ENCODE measurements around the gene FGF18.

FGF18 gene

DNA sequence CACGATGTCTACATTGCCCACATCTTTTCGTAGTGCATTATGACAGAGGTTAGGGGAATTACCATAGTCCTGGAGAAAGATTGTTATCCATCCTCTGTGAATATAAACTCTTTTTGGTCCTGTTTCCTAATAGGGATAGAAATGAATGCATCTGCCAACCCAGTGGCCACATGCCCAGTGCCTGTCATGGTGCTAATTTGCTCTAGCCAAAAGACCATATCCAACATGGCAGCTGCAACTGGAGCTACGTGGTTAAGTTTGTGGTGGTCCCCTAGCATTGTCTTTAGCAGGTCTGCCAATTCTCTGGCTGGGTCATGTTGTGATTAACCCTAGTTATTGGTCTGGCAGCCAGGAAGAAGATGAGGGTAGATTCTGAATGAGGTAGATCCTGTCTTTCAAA, 87.5 kb downstream of the FGF18 start:
- DNase-seq, result no peak

All from CD4-positive, alpha-beta T cell treated with Interleukin-12 subunit alpha and Interleukin-12 subunit beta, for 1 hour (primary cell).